ENCODE measurements around the gene CECR2.

- no peak for TF ChIP-seq CTCF (IDR thresholded peaks at IDR 0.05; ENCODE audit: low read length)
- TF ChIP-seq EZH2 (optimal IDR thresholded peaks at IDR 0.05; ENCODE audit: low read depth, low read length): no peak
- no peak for TF ChIP-seq EZH2phosphoT487 (IDR thresholded peaks at IDR 0.05; ENCODE audit: low read length)
Observed at GRCh38 chr22:17471886-17472535, 102.8 kb downstream of the CECR2 start.
